22Rv1 (cell line): ENCODE data around the gene ENTPD7.
A peak's percentile ranks its signal among the peaks of the same experiment; 100 is the strongest.

Experiments used
- CTCF ChIP-seq: fragments of 450-650 bp; IDR thresholded peaks from 2 replicates; pipeline ENCODE4 v1.5.1; 2017; ENCODE audit warnings: mild to moderate bottlenecking
- ZFX ChIP-seq: fragments of 450-650 bp; IDR thresholded peaks from 2 replicates; pipeline ENCODE4 v1.6.1; 2017; ENCODE audit warnings: antibody characterized with exemption, borderline replicate concordance

DNA sequence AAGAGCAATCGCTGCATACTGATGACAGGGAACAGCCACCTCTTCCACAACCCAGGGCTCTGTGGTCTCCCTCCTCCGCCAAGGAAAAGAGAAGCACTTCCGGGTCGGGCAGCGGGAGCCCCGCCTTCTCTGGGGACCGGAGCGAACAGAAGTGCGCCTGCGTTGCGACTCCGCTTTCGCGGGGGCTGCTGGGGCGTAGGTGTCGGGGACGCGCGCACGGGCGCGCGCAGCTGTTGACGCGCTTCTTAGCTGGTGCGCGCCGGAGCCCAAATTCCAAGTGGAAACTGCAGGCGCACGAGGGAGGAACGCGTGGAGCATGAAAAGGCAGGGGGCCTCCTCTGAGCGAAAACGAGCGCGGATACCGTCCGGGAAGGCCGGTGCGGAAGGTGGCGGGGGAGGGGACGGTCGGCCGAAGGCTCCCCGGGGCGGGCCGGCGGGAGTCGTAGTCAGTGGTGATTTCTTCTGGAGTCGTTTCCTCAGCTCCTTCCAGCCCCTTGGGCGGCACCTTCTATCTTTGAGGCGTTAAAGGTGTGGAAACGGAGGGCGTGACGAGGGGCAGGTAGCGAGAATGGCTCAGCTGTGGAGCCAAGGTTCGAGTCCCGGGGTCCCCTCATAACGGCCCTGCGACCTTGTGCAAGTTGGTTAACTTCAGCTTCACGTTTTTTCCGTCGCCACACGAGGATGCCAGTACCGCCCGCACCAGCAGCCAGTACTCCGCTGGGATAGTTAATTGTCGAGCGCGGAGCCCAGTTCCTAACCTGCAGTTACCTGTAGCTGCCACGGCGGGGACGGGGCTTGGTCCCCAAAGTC lies 72.9 kb downstream of the ENTPD7 start, which contains the start of the genes COX15 and CUTC:
- peak; percentile 61; the same call in 1 of the 2 replicates for TF ChIP-seq CTCF
- TF ChIP-seq ZFX: no peak
